NCI-H1417 treated with DMSO at 0.1 percent for 48 hours (cell line): ENCODE measurements around the gene CCM2.

Source experiments
- DNase-seq: peaks from one replicate; lab custom pipeline; 2025; lab: John Stamatoyannopoulos, UW

CCM2 gene

DNA sequence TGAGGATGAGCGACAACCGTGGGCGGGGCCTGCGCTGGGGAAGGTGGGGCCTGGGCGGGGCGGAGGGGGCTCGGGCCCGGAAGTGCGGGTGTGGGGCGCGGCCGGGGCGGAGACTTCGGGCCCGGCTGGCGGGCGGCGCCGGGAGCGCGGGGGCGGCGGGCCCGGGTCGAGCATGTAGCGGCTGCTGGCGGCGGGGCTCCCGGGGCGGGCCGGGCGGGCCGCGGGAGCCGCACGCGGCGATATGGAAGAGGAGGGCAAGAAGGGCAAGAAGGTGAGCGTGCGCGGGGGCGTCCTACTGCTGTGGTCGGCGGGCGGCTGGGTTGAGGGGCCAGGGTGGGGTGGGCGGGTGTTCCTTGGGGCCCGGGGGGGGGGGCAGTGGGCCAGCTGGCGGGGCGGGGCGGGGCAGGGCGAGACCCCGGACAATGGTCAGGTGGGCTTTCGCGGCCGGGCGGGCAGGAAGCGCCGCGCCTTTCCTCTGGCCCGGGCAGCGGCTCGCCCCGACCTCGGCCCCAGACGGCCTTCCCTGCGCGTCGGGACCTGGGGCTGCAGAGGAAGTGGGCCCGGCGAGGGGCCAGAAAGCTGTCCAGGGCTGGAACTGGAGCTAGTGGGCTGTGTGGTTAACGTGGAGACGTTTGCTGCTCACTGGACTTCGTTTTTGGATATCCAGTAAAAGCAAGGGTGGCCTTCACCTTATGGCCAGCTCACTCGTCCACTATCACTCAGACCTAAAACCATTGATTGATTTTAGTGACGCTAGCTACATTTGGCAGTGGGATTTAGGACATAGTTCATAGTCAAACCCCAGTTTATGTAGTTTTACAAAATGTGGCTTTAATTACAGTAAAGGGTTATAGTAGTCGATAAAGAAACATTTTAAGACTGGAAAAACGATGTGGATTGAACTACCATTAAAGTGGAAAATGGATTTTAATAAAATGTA lies at the start of gene CCM2:
Gene CCM2, plus strand, starts transcription at position 109 of the 940 bp plus-strand sequence. Its CDS starts 133 bp downstream, at position 242.
- DNase-seq, result no peak

DNA sequence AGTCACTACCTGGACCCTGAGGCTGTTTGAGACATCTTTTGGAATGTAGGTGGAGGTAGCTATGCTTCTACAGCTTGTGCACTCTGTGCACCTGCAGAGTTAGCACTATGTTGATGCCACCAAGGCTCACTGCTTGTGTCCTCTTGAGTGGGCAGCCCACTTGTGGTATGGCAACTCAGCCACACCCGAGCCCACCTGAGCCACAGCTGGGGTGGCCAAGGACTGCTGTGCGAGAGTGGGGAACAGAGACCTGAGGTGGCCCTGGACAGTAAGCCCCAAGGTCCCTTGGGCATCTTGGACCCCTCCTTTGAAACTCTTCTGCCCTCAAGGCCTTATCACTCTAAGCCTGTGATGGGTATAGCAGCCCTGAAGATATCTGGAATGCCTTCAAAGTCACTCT lies 46.8 kb upstream of the CCM2 start:
- DNase-seq, result no peak

DNA sequence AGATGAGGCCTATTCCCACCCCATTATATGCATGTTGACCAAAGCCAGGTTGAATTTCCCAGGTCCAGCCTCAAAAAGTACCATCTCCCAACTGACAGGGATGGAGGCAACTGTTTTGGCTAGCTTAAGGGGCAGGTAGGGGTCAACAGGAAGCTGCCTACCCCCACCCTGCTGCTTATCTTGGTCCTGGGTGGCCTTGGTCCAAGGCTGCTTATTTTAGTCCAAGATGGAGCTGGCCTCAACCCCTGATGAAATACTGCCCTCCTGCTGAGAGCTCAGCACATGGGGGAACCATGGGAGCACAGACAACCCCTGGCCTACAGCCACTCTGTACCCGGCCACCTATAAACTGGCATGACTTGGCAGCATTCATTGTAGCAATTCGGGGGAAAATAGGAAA lies 44.3 kb upstream of the CCM2 start:
- no peak for DNase-seq

DNA sequence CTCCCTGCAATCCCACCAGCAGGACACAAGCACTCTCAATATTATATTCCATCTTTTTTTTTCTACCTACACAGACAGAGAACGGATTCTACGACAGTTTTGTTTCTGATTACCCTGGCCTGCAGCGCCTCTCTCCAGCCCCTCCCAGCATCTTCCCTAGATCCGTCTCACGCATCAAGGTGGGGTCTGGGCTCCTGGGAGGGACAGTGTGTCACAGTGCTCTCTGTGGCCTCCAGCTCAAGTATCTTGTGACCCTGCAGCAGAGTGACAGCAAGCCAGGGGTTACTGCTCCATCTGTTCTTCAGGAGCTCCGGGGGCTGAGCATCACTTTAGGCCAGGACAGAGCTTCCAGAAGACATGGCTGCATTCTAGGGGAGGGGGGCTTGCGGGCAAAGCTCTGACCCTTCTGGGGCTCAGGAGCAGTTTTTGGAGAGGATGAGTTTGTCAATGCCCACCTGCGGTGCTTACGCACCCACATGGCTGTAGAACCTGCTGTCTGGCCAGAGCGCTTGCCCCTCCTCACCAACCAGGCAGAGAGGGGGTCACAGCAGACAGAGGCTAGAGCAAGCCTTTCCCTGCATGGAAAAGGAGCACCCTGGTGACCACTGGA lies 43.7 kb upstream of the CCM2 start:
- DNase-seq, result no peak

DNA sequence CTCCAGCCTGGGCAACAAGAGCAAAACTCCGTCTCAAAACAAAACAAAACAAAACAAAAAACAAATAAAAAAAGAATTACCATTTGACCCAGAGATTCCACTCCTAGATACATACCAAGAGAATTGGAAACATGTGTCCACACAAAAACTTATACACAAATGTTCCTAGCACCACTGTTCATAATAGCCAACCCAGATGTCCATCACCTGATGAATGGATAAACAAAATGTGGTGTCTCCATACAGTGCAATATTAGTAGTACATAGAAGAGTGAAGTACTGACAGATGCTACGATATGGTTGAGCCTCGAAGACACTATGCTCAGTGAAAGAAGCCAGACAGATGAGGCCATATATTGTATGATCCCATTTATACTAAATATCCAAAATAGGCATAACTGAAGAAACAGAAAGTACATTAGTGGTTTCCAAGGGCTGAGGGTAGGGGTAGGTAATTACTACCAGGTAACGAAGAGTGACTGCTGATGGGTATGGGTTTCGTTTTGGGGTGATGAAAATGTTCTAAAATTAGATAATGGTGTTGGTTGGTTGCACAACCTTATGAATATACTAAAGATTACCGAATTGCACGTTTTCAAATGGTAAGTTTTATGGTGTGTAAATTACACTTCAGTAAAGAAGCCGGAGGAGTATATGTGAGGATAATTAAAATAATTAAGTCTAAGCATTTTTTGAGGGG lies 41.2 kb upstream of the CCM2 start:
- DNase-seq, result no peak

DNA sequence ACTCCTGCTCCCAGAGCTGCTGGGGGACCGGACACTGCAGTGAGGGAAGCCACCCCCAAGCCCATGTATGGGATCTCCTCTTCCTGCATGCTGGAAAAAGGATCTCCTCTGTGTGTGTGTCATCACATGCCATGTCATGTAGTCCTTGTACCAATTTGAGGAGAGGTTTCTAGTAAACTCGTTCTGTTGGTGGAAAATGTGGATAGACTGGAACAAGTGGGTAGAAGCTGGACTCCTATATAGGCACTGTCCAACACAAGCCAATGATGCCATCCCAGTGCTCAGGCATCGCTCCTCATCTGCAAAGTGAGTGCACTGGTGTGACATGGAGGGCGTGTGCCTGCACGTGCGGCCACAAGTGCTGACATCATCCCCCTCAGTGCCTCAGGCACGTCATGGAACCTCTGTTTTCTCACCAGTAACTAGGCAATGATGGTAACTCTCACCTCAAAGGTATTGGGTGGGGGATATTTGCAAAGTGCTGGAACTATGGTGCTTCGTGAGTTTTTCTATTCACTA lies 40.5 kb upstream of the CCM2 start:
- DNase-seq, result no peak

DNA sequence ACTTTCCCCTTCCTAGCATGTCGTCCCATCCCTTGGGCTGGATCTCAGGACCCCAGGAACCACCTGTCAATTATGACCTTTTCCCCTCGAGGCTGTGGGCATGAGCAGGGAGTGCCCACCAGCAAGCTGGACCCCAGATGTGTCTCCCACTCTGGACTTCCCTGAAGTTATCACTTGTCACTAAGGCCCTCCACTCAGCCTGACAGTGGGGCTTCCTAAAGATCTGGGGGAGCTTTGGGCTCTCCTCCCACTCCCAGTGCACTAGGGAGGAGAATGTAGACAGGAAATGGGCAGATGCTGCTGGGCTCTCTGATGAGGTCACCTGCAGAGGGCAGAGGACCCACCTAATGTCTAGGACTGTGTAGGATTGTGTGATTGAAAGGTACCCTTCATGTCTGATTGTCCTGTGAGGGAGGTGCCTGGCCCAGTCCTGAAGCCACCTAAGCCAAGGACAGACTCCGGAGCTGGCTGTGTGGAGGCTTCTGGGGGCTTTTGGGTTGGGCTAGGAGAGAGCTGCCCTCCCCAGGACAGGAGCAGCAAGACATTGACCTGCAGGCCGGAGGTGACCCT lies 39.9 kb upstream of the CCM2 start:
- no peak for DNase-seq

DNA sequence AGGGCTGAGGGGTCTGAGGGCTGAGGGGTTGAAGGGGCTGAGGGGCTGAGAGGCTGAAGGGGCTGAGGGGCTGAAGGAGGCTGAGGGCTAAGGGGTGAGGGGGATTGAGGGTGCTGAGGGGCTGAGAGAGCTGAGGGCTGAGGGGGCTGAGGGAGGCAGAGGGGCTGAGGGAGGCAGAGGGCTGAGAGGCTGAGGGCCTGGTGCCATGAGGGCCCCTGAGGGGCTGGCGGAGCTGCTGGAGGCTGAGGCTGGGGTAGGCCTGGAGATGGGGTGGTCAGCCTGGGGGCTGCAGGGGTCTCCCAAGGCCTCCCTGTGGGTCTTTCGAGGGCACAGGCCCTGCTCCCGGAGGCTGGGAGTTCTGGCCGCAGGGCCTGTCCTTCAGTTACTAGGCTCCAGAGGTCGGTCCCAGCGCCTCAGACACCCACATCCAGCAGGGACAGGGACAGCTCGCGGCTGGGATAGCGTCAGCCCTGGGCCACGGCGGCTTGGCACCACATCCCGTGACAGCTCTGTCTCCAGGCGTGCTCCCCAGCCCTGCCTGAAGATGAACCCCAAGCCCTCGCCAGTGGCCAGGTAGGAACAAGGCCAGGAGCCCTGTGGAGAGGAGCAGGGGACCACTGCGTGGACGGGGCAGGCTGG lies 38.0 kb upstream of the CCM2 start:
- DNase-seq, result no peak

DNA sequence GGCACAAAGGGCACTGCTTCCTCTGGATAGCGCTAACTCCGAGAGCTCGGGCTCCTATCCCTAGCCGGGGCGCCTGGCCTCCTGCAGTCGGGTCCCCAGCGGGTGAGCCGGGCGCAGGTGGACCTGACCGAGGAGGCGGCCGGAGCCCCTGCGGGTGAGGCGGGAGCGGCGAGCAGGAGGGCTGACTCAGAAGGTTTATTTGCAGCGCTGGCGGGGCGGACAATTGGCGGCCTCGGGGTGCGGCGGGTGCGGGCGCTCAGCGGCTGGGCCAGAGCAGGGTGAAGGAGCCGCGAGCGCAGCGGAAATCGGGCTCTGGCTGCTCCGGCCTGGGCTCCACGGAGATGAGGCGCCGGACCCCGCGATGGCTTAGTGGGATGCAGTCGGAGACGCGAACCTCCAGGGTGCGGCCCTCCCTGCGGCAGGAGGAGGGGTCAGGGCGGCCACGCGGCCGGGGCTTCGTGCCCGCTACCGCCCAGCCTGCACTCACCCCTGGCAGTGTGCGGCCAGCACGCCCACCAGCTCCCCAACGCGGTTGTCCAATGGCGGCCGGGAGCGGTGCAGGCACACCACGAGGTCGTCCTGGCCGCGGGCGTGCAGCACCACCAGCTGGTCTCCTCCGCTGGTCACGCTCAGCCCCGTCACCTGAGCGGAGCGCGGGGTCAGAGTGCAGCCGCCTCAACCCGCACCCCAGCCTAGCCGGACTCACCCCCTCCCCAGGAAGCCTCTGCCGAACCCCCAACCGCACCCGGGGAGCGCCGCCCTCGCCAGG lies 37.3 kb upstream of the CCM2 start:
- DNase-seq, result no peak

DNA sequence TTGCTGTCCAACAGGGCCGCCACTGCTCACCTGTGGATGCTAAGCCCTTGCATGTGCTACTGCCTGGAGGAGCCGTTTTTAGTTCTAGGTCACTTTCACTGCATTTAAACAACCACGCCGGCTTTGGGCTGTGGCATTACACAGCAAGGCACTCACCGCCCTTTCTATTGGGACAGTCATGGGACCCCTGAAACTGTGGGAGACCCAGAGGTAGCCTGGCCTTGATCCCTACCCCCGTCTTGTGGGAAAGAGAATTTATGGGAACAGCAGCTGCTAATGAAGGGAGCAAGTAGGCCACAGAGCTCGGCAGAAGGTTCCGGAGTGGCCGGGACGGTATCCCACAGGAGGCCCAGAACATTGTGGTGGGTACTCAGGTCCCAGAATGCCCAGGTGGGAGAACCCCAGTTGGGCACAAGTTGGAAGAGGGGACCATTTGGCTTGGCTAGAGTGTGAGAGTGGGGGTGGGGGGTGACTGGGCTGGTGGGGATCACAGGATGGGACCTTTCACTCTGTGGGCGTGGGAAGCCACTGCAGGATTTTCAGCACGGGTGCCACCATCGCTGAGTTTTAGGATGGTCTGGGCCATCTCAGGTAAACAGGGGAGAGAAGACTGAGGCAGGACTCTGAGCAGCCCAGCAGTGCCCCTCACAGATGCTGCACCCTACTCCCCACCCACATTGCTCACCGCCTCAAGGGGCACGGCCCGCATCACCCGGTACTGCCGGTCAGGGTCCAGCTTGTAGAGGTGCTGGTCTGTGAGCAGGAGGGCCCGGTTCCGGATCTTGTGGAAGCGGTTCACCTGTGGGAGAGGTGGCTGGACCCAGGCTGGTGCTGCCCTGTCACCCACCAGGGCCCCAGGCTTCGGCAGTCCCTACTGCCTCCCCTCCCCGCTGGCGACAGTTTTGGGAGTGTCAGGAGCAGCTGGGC lies 36.4 kb upstream of the CCM2 start:
- DNase-seq, result no peak

DNA sequence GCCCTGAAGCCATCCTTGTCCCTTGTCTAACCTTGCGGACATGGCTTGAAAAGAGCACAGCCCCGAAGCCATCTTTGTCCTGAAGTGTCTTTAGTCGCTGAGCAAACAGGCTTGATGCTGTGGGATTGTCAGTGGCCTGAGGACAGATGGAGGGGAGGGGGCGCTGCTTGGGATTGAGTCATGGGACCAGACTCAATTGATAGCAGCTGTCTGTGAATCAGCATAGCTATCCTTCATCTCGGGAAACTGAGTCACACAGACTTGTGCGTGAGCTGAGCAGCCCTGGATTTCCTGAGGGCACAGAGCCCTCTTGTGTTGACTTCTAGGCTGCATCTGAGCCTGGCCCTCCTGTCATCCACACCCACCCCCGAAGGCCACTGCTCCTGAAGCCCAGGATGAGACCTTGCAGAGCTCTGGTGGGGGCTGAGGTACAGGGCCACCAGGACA lies 35.6 kb upstream of the CCM2 start:
- DNase-seq, result no peak

DNA sequence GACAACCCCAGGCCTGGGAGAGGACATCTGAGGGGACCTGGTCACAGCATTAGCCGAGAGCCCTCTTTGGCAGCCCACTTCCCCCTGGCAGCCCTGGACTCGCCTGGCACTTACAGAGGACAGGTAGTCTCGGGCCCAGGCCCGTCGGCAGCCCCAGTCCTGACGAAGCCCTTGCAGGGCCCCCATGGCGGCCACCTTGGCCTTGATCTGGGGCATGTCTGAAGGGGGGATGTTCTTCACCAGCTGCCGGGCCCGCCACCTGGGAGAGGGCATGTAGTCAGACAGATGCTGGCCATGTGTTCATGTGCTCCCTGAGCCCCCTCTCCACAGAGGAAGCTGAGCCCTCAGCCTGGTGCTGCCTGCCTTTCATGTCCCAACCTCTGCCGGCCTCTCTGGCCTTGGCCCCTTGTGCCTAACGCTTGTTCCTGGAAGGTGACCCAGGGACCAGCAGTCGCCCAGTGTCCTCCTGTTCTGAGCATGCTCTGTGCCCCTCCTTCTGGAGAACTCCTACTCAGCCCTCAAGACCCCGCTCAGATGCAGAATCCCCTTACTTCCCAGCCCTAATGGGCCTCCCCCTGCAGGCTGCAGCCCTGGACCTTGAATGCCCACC lies 35.1 kb upstream of the CCM2 start:
- no peak for DNase-seq

DNA sequence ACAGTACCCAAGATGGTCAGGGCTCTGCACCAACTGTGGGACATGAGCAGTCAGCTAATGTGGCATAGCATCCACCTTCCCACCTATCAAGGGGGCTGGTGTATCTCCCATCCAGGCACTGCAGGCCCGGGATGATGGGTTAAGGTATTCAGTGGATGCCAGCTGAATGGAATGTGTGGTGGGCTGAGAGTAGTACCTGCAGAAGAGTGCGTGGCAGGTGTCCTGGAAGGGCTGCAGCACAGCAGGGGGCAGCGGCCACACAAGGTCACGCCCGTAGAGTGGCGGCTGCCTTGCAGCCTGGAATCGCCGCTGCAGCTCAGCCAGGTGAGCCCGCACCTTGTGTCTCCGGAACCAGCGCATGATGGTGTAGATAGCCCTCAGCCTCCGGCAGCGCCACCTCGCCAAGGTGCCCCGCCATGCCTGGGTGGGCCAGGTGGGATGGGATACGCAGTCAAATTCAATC lies 34.5 kb upstream of the CCM2 start:
- DNase-seq, result no peak

DNA sequence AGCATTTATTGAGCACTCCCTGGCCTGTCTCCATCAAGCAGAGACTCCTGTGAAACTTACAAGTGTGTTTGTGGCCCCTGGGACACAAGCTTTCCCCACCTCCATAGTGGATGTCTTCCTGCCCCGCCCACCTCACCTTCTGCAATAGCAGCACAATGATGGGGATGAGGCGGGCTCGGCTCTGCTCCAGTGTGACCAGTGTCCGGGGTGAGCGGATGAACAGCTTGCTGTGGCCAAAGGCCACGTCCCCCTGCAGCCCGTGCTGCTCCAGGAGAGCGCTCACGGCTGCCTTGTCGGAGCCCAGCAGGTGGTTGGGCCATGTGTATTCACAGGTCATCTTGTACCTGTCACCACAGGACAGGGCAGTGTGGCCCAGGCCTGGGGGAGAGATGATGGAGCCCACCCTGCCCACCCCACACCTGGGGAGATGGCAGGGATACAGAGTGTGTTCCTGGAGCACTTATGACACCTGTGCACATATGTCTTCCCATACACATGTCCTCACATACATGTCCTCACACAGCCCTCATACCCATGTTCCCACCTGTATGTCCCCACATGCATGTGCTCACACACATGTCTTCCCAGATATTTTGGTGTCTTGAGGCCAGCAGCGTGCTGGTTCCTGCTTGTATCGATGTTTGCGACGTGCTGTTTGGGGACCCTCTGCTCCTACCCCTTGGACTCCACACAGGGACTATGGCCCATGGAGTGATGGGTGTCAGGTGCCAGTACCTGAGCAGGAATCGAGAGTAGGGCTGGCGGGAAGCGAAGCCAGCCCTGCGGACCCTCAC lies 33.9 kb upstream of the CCM2 start:
- no peak for DNase-seq

DNA sequence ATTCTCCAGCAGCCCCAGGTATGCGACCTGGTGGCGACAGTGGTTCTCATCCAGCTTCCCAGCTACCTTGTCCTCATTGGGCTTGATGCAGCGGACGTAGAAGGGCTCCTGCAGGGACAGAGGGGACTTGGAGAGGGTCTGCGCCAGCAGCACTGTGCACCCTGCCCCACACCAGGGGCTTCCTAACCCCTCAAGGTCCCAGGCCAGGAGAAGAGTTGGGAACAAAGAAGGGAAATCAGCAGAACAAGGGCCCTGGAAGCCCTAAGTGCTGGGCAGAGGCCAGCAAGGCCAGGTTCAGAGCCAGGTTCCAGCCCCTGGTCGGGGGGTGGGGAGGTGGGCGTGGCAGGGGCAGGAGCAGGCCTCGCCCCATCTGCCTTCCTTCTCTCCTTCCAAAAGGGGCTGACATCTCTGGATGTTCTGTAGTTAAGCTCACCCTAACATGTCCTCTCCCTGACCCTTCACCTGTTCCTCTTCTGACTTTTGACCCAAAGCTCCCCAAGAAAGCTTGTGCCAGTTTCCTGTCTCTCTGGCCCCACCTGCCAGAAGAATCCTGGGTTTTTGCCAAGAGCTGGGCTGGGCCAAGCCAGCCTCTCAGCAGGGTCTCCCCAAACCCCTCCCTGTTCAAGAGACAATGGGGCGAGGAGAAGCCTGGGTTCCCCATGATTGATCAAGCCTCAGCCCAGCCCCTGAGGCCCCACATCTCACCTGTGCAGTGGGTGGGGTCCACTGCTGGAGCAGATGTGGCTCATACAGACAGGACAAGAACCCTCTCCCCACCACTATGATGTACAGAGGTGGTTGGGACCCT lies 33.1 kb upstream of the CCM2 start:
- DNase-seq, result no peak

DNA sequence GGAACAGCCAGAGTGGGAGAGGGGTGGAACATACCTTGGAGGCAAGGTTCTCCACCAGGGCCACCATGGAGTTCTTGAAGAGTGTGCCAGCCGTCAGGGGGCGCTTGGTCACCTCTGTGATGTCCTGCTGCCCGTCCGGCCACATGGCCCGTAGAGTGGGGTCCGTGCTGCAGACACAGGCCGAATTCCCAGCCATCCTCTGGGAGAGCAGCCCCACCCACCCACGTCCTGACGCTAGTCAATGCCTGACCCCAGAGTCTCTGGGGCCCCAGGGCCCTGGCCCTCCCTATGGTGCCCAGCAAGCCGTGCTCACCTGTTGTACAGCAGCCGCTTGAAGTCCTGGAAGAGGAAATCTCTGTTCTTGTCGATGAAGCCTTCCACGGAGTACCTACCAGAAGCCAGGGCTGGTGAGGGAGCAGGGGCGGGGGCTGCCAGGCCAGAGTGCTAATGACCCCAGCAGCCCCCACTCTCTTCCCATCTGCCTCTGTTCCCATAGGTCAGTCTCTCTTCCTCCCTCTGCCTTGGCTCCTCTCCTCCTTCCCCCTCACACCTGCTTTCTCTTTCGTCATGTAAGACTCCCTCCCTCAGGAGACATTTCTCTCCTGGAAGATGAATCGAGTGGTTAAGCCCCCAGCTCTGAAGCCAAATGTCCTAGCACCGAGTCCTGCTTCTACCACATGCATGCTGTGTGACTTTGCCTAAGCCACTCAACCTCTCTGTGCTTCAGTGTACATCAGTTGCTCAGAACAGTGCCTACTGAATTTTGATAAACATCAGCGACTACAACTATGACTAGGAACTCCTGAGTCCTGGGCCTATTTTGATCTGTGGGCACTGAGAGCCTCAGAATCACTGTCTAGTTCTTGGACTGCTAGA lies 32.2 kb upstream of the CCM2 start:
- DNase-seq, result no peak
